SK-N-SH (cell line): ENCODE results near the gene SLC16A10. TPM values are rescaled to one million over a fixed set of nuclear protein-coding genes. Genes with fewer than 3 reads are reported as not detected.
"Not testable (repeated sequence)": the region's sequence is repeated elsewhere in the genome, so short reads cannot be mapped to it uniquely, and the experiment has no call there.

Source experiments
- CTCF ChIA-PET: fragments of 300-600, 350-600 bp; formaldehyde crosslinking; extraction: SDS; loops from one replicate; lab custom pipeline; 2021; lab: Yijun Ruan, JAX
- POLR2A ChIA-PET: fragments of 350-600 bp; sonication (Branson Sonifier 250); formaldehyde crosslinking; extraction: SDS; loops from one replicate; lab custom pipeline; 2020; ENCODE audit warnings: antibody characterized with exemption, inconsistent platforms; lab: Yijun Ruan, JAX
- DNase-seq: peaks from one replicate; pipeline ENCODE4 v3.0.0; 2012
- H2AFZ ChIP-seq: fragments of 200-600 bp; sonication (generic); 2 replicates; pipeline ENCODE4 v1.8.1; 2016; ENCODE audit warnings: antibody characterized with exemption, mild to moderate bottlenecking, low read depth
- H3F3A ChIP-seq: fragments of 200-600 bp; sonication (generic); replicated peaks from 2 replicates; pipeline ENCODE3; 2016; ENCODE audit warnings: antibody characterized with exemption, mild to moderate bottlenecking; ENCODE audit not compliant: insufficient read depth
- H3K27ac ChIP-seq, 2 experiments: fragments of 200-500 bp in 1 of 2; fragments of 200-600 bp in 1 of 2; sonication (Bioruptor generic) in 1 of 2; sonication (generic), shearing (Covaris generic) in 1 of 2; 2 replicates each; pipeline versions ENCODE4 v1.5.1 to v1.6.1; 2014 to 2016; ENCODE audit warnings: low read depth in 2 of 2, inconsistent platforms in 1 of 2, low read length in 1 of 2, mild to moderate bottlenecking in 1 of 2, mixed read lengths in 1 of 2
- H3K27me3 ChIP-seq: fragments of 200-600 bp; sonication (generic), shearing (Covaris generic); 2 replicates; pipeline ENCODE4 v1.6.1; 2016; ENCODE audit warnings: mixed run types; ENCODE audit not compliant: insufficient read depth
- H3K36me3 ChIP-seq, 2 experiments: fragments of 200-500 bp in 1 of 2; fragments of 200-600 bp in 1 of 2; sonication (Bioruptor generic) in 1 of 2; sonication (generic) in 1 of 2; replicated peaks in 1 of 2; 2 replicates each; pipeline versions ENCODE3 to v1.5.1; 2014 to 2016; ENCODE audit warnings: low read length in 1 of 2, mild to moderate bottlenecking in 1 of 2; ENCODE audit not compliant: insufficient read depth in 2 of 2, control insufficient read depth in 1 of 2
- H3K4me1 ChIP-seq, 2 experiments: fragments of 200-500 bp in 1 of 2; fragments of 200-600 bp in 1 of 2; sonication (Bioruptor generic) in 1 of 2; sonication (generic), shearing (Covaris generic) in 1 of 2; 2 replicates each; pipeline versions ENCODE4 v1.5.1 to v1.6.1; 2014 to 2016; ENCODE audit warnings: low read depth in 1 of 2, low read length in 1 of 2, mixed run types in 1 of 2; ENCODE audit not compliant: insufficient read depth in 2 of 2, control insufficient read depth in 1 of 2
- H3K4me2 ChIP-seq: fragments of 200-600 bp; sonication (generic), shearing (Covaris generic); 2 replicates; pipeline ENCODE4 v1.6.1; 2017; ENCODE audit warnings: mixed run types
- H3K4me3 ChIP-seq, 2 experiments: fragments of 200-500 bp in 1 of 2; fragments of 200-600 bp in 1 of 2; sonication (Bioruptor generic) in 1 of 2; sonication (generic), shearing (Covaris generic) in 1 of 2; 2 replicates each; pipeline versions ENCODE4 v1.5.1 to v1.8.1; 2014 to 2016; ENCODE audit warnings: low read depth in 2 of 2, inconsistent platforms in 1 of 2, low read length in 1 of 2, mild to moderate bottlenecking in 1 of 2, mixed read lengths in 1 of 2, moderate library complexity in 1 of 2
- H3K79me2 ChIP-seq: fragments of 200-600 bp; sonication (generic); 2 replicates; pipeline ENCODE4 v1.8.1; 2017; ENCODE audit warnings: mild to moderate bottlenecking; ENCODE audit not compliant: insufficient read depth
- H3K9ac ChIP-seq: fragments of 200-600 bp; sonication (generic); 2 replicates; pipeline ENCODE4 v1.6.1; 2017; ENCODE audit warnings: mixed run types
- H3K9me2 ChIP-seq: fragments of 200-600 bp; sonication (generic); 2 replicates; pipeline ENCODE4 v1.6.1; 2017; ENCODE audit warnings: mixed run types
- H3K9me3 ChIP-seq: fragments of 200-600 bp; sonication (generic); 2 replicates; pipeline ENCODE4 v1.6.1; 2017; ENCODE audit warnings: mixed run types, mild to moderate bottlenecking, moderate library complexity
- H4K20me1 ChIP-seq: fragments of 200-600 bp; sonication (generic); 2 replicates; pipeline ENCODE4 v1.6.1; 2017; ENCODE audit warnings: mild to moderate bottlenecking, mixed run types; ENCODE audit not compliant: insufficient read depth
- FOSL2 ChIP-seq: IDR thresholded peaks from 2 replicates; pipeline ENCODE4 v1.4.0; 2012; ENCODE audit warnings: low read depth, mild to moderate bottlenecking, moderate library complexity, borderline replicate concordance
- FOXM1 ChIP-seq: IDR thresholded peaks from 2 replicates; pipeline ENCODE4 v1.4.0; 2012; ENCODE audit warnings: low read depth, mild to moderate bottlenecking
- JUND ChIP-seq: IDR thresholded peaks from 2 replicates; pipeline ENCODE4 v1.4.0; 2012
- RCOR1 ChIP-seq: fragments of 150-350 bp; IDR thresholded peaks from 2 replicates; pipeline ENCODE4 v1.6.1; 2017; ENCODE audit warnings: antibody characterized with exemption, low read length
- RXRA ChIP-seq: IDR thresholded peaks from 2 replicates; pipeline ENCODE4 v1.4.0; 2012; ENCODE audit warnings: low read depth, mild to moderate bottlenecking, borderline replicate concordance
- SIN3A ChIP-seq: IDR thresholded peaks from 2 replicates; pipeline ENCODE4 v1.6.1; 2012; ENCODE audit warnings: low read depth, mild to moderate bottlenecking, low read length, moderate library complexity, borderline replicate concordance
- TAF1 ChIP-seq: IDR thresholded peaks from 2 replicates; pipeline ENCODE4 v1.6.1; 2012; ENCODE audit warnings: low read depth, mild to moderate bottlenecking, low read length, moderate library complexity, borderline replicate concordance
- WGBS: methylation state at CpG from one replicate; pipeline ENCODE4 v1.1.6; 2017; ENCODE audit warnings: low lambda C conversion rate; 5-methylcytosine and 5-hydroxymethylcytosine counted together
- polyA plus RNA-seq, 3 experiments: library from polyadenylated mRNA; depleted of rRNA; stranded (reverse); fragments of >200 nt; gene quantifications; 2 replicates each; pipeline ENCODE4 v1.2.3, GENCODE V29; 2012
- TF ChIP-seq, protein P1 (sequence below): fragments of 150-350 bp; IDR thresholded peaks from 2 replicates; pipeline ENCODE4 v1.6.1; 2016; ENCODE audit warnings: mild to moderate bottlenecking, low read depth, low read length

The SLC16A10 gene
- polyA plus RNA-seq, 1 of the 3 experiments (the other 2 are of a cell fraction), result 0.12 TPM

DNA sequence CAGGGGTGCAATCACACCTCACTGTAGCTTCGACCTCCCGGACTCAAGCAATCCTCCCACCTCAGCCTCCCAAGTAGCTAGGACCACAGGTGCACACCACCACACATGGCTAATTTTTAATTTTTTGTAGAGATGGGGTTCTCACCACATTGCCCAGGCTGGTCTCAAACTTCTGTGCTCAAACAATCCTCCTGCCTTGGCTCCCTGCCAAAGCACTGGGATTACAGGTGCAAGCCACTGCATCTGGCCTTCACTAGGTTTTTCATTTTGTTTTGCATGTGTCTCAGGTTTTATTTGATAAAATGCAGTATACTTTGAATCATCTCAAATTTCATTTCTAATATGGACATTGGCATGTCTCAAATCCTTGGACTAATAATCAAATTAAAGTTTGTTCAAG is 98.7 kb downstream of the SLC16A10 start (continued):
- TF ChIP-seq, protein P1, sequence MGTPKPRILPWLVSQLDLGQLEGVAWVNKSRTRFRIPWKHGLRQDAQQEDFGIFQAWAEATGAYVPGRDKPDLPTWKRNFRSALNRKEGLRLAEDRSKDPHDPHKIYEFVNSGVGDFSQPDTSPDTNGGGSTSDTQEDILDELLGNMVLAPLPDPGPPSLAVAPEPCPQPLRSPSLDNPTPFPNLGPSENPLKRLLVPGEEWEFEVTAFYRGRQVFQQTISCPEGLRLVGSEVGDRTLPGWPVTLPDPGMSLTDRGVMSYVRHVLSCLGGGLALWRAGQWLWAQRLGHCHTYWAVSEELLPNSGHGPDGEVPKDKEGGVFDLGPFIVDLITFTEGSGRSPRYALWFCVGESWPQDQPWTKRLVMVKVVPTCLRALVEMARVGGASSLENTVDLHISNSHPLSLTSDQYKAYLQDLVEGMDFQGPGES, result no peak
- no peak for TF ChIP-seq RCOR1

DNA sequence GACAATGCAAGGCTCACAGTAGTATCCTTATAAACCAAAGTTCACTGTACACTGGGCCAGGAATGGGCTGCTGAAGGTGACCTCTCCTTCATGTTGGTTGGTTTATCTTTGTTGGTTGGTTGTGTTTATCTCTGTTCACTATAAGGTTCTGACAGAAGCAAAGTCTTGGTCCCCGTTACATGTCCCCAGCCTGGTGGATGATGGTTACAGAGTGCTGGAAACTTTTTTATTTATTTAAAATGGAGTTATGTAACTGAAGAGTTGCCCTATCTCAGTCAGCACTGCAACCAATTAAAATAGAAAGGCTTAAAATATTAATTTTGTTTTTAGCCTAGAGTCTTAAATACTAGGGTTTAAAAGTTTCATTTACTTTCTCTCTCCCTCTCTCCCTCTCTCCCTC is 100.6 kb downstream of the SLC16A10 start:
- CTCF ChIA-PET, result no interaction called here
- no peak overlapping the region for H3K9ac ChIP-seq
- H3K27ac ChIP-seq, result no peak overlapping the region
- no peaks in the 10 kb centered on the region for H3K79me2 ChIP-seq
- no peak overlapping the region for H2AFZ ChIP-seq
- H3K9me3 ChIP-seq, result no peaks in the 10 kb centered on the region
- 65% methylated on average over 1 of the region's 1 CpG for WGBS
- no peaks in the 10 kb centered on the region for H4K20me1 ChIP-seq
- no peak overlapping the region for H3K4me2 ChIP-seq
- no peaks in the 10 kb centered on the region for H3K9me2 ChIP-seq
- no peaks in the 10 kb centered on the region for H3K36me3 ChIP-seq
- no peaks in the 10 kb centered on the region for H3F3A ChIP-seq
- POLR2A ChIA-PET, result no interaction called here
- no peak overlapping the region for H3K4me3 ChIP-seq
- H3K27me3 ChIP-seq, result no peaks in the 10 kb centered on the region
- no peak for DNase-seq
- TF ChIP-seq FOXM1, result no peak
- TF ChIP-seq FOSL2, result no peak
- TF ChIP-seq RXRA, result no peak
- TF ChIP-seq, protein P1, result no peak
- no peak for TF ChIP-seq SIN3A
- no peak for TF ChIP-seq JUND
- no peak for TF ChIP-seq TAF1
- H3K4me1 ChIP-seq, result no peaks in the 10 kb centered on the region

DNA sequence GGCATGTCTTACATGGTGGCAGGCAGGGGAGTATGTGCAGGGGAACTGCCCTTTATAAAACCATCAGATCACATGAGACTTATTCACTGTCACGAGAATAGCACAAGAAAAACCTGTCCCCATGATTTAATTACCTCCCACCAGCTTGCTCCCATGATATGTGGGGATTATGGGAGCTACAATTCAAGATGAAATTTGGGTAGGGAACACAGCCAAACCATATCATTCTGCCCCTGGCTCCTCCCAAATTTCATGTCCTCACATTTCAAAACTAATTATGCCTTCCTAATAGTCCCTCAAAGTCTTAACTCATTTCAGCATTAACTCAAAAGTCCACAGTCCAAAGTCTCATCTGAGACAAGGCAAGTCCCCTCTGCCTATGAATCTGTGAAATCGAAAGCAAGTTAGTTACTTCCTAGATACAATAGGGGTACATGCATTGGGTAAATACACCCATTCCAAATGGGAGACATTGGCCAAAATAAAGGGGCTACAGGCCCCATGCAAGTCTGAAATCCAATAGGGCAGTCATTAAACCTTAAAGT is 102.4 kb downstream of the SLC16A10 start:
- H3K9ac ChIP-seq, H2AFZ ChIP-seq, H3K27ac ChIP-seq, H3K9me2 ChIP-seq, POLR2A ChIA-PET, H3K9me3 ChIP-seq, H4K20me1 ChIP-seq, H3K4me3 ChIP-seq, CTCF ChIA-PET, H3K36me3 ChIP-seq, H3F3A ChIP-seq, H3K27me3 ChIP-seq, H3K4me1 ChIP-seq, H3K79me2 ChIP-seq, DNase-seq, H3K4me2 ChIP-seq: not testable (repeated sequence)
- WGBS, result 37% methylated on average over 2 of the region's 2 CpGs
